HepG2 (cell line): ENCODE data around the gene DESI2. TPM values are rescaled to one million over a fixed set of nuclear protein-coding genes. Genes with fewer than 3 reads are reported as not detected.

Experiments
- ATAC-seq: fragments of 200-7000 bp; cut with Tn5 transposase; 3 replicates; pipeline ENCODE4 v1.9.1; 2020; ENCODE audit warnings: mild to moderate bottlenecking, moderate library complexity
- BruUV-seq: library from RNA; stranded (reverse); fragments of 400-500 nt; replicated peaks from 2 replicates; lab custom pipeline; 2021; lab: Mats Ljungman, UMichigan
- CTCF ChIA-PET: fragments of 300-600 bp; formaldehyde crosslinking; extraction: SDS; loops from one replicate; lab custom pipeline; 2021; ENCODE audit warnings: low total read pairs, inconsistent platforms, low intra/inter-chr PET ratio; lab: Yijun Ruan, JAX
- POLR2A ChIA-PET: fragments of 350-600 bp; sonication (Branson Sonifier 250); formaldehyde crosslinking; loops from one replicate; lab custom pipeline; 2020; ENCODE audit warnings: antibody characterized with exemption, inconsistent platforms; lab: Yijun Ruan, JAX
- DNase-seq: peaks from one replicate; pipeline ENCODE4 v3.0.0-alpha.2; 2015; ENCODE audit warnings: low spot score
- FAIRE-seq: peaks from 3 replicates; lab custom pipeline; 2011; peaks lifted over from hg19 to GRCh38; lab: Jason Lieb, UNC
- H2AFZ ChIP-seq: one replicate; pipeline ENCODE4 v1.6.1; 2011; ENCODE audit warnings: low read length, inconsistent platforms
- H3K27ac ChIP-seq: fragments of 300-600 bp; 3 replicates; pipeline ENCODE4 v1.8.0; 2011; ENCODE audit warnings: mixed run types, mild to moderate bottlenecking, mixed read lengths, low read length, inconsistent platforms; ENCODE audit not compliant: insufficient read depth; ENCODE audit errors: extremely low read length
- H3K27me3 ChIP-seq, 2 experiments: fragments of 200-600 bp in 1 of 2; 2 replicates in 1 of 2; 3 replicates in 1 of 2; pipeline versions ENCODE4 v1.6.0 to v1.8.0; 2011; ENCODE audit warnings: low read length in 2 of 2, mild to moderate bottlenecking in 2 of 2, moderate library complexity in 2 of 2, inconsistent platforms in 1 of 2; ENCODE audit not compliant: insufficient read depth in 2 of 2, control insufficient read depth in 1 of 2
- H3K36me3 ChIP-seq, 2 experiments: fragments of 200-600 bp in 1 of 2; replicated peaks in 1 of 2; 2 replicates in 1 of 2; 3 replicates in 1 of 2; pipeline versions ENCODE4 v1.5.1 to v1.8.0; 2011; ENCODE audit warnings: low read length in 2 of 2, inconsistent platforms in 1 of 2; ENCODE audit not compliant: insufficient read depth in 2 of 2, control insufficient read depth in 1 of 2
- H3K4me1 ChIP-seq: 2 replicates; pipeline ENCODE4 v1.5.1; 2012; ENCODE audit warnings: low read length, inconsistent platforms; ENCODE audit not compliant: insufficient read depth
- H3K4me2 ChIP-seq: 2 replicates; pipeline ENCODE4 v1.6.0; 2011; ENCODE audit warnings: low read depth, low read length, inconsistent platforms
- H3K4me3 ChIP-seq, 3 experiments: fragments of 200-600 bp in 1 of 3; sonication (generic), shearing (Covaris generic) in 1 of 3; replicated peaks in 1 of 3; 2 replicates each; pipeline ENCODE4 v1.5.1; 2011 to 2016; ENCODE audit warnings: low read length in 3 of 3, inconsistent platforms in 2 of 3, low read depth in 2 of 3, mild to moderate bottlenecking in 2 of 3, control low read depth in 1 of 3, mixed read lengths in 1 of 3; ENCODE audit not compliant: insufficient read depth in 1 of 3
- H3K79me2 ChIP-seq: one replicate; pipeline ENCODE4 v1.6.1; 2011; ENCODE audit warnings: low read length, inconsistent platforms; ENCODE audit not compliant: insufficient read depth
- H3K9ac ChIP-seq: 2 replicates; pipeline ENCODE4 v1.6.0; 2011; ENCODE audit warnings: mild to moderate bottlenecking, low read depth, low read length, inconsistent platforms; ENCODE audit not compliant: insufficient read depth
- H3K9me3 ChIP-seq: 2 replicates; pipeline ENCODE4 v1.5.1; 2012; ENCODE audit warnings: mild to moderate bottlenecking, low read length
- H4K20me1 ChIP-seq: 2 replicates; pipeline ENCODE4 v1.6.0; 2011; ENCODE audit warnings: inconsistent platforms, mild to moderate bottlenecking, low read length, moderate library complexity; ENCODE audit not compliant: insufficient read depth
- ATF7-NPFF ChIP-seq: sonication (generic); formaldehyde crosslinking; IDR thresholded peaks from 2 replicates; pipeline ENCODE4 v1.8.1; 2023; ENCODE audit warnings: mild to moderate bottlenecking, low read depth, missing genetic modification reagents, moderate library complexity
- DNMT3B ChIP-seq: conservative IDR thresholded peaks from 2 replicates; pipeline ENCODE4 v1.6.1; 2016; ENCODE audit warnings: missing biosample characterization, control low read depth
- GFI1 ChIP-seq: sonication (generic); formaldehyde crosslinking; IDR thresholded peaks from 2 replicates; pipeline ENCODE4 v1.5.0; 2020; ENCODE audit warnings: missing genetic modification reagents, mild to moderate bottlenecking, borderline replicate concordance
- HDAC1 ChIP-seq: sonication (generic); formaldehyde crosslinking; IDR thresholded peaks from 2 replicates; pipeline ENCODE4 v1.5.1; 2020; ENCODE audit warnings: mild to moderate bottlenecking, missing genetic modification reagents
- MEIS1 ChIP-seq: sonication (generic); formaldehyde crosslinking; IDR thresholded peaks from 2 replicates; pipeline ENCODE4 v1.9.0; 2021; ENCODE audit warnings: mild to moderate bottlenecking, missing genetic modification reagents, moderate library complexity, borderline replicate concordance
- MLLT10 ChIP-seq: sonication (generic); formaldehyde crosslinking; IDR thresholded peaks from 2 replicates; pipeline ENCODE4 v1.4.0; 2020; ENCODE audit warnings: missing genetic modification reagents
- POLR2A ChIP-seq, 2 experiments: IDR thresholded peaks; 2 replicates each; pipeline ENCODE4 v1.6.1; 2011; ENCODE audit warnings: low read depth in 2 of 2, low read length in 2 of 2, mild to moderate bottlenecking in 1 of 2, moderate library complexity in 1 of 2; ENCODE audit not compliant: insufficient read depth in 1 of 2
- POLR2AphosphoS5 ChIP-seq: IDR thresholded peaks from 2 replicates; pipeline ENCODE4 v1.6.1; 2012; ENCODE audit warnings: low read depth, low read length
- ZFP90 ChIP-seq: sonication (generic); formaldehyde crosslinking; IDR thresholded peaks from 2 replicates; pipeline ENCODE4 v1.8.0; 2022; ENCODE audit warnings: missing genetic modification reagents, mild to moderate bottlenecking, inconsistent platforms, borderline replicate concordance
- ZNF383 ChIP-seq: sonication (generic); formaldehyde crosslinking; IDR thresholded peaks from 2 replicates; pipeline ENCODE4 v1.4.0; 2020; ENCODE audit warnings: missing genetic modification reagents, mild to moderate bottlenecking, borderline replicate concordance
- ZNF777 ChIP-seq: sonication (generic); formaldehyde crosslinking; IDR thresholded peaks from 2 replicates; pipeline ENCODE4 v1.4.0; 2020; ENCODE audit warnings: missing genetic modification reagents
- WGBS: methylation state at CpG from one replicate; pipeline ENCODE4 v1.1.6; 2017; ENCODE audit warnings: low lambda C conversion rate; 5-methylcytosine and 5-hydroxymethylcytosine counted together
- in situ Hi-C: cut with HindIII; loops from 2 replicates; pipeline ENCODE4 v1.10.0; 2017; ENCODE audit warnings: low pct_unique_long_range_greater_than_20kb; ENCODE audit not compliant: extremely low pct_ligation_motif_present
- intact Hi-C: fragments of 100-400 bp; cut with micrococcal nuclease; formaldehyde crosslinking; loops from one replicate; pipeline ENCODE4 v1.10.0; 2022; ENCODE audit not compliant: unreplicated experiment
- polyA plus RNA-seq, 8 experiments: library from polyadenylated mRNA; depleted of rRNA in 3 of 8; stranded (reverse) in 7 of 8; unstranded in 1 of 8; fragments of >200 nt; fragmentation: Illumina TruSeq in 4 of 8; extraction: Trizol in 4 of 8; gene quantifications; 2 replicates each; pipeline versions ENCODE4 v1.2.1 to v1.2.3, GENCODE V29; 2011 to 2016; ENCODE audit warnings: low read depth in 4 of 8, missing spikeins in 1 of 8, mixed read lengths in 1 of 8; ENCODE audit not compliant: insufficient read depth in 1 of 8
- total RNA-seq, 5 experiments: library from RNA; depleted of rRNA; stranded (reverse); fragments of >200 nt; fragmentation: Illumina TruSeq; extraction: Trizol; gene quantifications; 2 replicates each; pipeline ENCODE4 v1.2.3, GENCODE V29; 2016; ENCODE audit warnings: low read depth in 1 of 5
- TF ChIP-seq, protein P1 (sequence below): sonication (generic); formaldehyde crosslinking; IDR thresholded peaks from 2 replicates; pipeline ENCODE4 v1.8.1; 2023; ENCODE audit warnings: mild to moderate bottlenecking, missing genetic modification reagents, borderline replicate concordance
- TF ChIP-seq, protein P2 (sequence below): sonication (generic); formaldehyde crosslinking; IDR thresholded peaks from 2 replicates; pipeline ENCODE4 v1.5.0; 2020; ENCODE audit warnings: mild to moderate bottlenecking, missing genetic modification reagents, borderline replicate concordance

DESI2 gene
- total and polyA plus RNA-seq, 2 of the 13 experiments (the other 11 are each of a cell fraction or from before 2014, with no cell fraction given): 23.1 to 42.2 TPM

DNA sequence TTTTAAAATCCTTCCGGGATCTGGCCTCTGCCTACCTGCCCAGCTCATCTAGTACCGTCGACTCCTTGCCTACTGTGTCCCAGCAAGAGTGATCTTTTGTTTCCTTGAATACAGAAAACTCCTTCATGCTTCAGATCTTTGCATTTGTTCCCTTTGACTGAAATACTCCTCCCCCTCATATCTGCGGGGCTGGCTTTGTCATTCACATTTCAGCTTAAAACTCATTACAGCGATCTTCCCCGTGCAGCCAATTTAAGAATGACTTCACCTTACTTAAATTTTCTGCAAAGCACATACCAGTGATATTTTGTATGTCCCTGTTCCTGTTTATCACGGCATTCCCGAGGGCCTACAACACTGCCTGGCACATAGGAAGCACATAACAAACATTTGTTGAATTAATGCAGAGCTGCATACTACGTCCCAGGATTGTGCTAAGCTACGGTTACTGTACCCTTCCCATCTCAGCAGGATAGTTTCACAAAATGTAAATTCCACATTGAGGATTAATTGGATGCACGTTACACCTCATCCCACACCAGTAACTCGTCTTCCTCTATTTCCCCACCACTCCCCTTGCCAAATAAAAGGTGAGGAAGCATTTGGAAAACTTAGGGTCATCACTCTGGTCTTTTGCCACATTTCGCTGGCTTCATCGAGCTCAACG, 837 bp upstream of the DESI2 start (continued):
- TF ChIP-seq POLR2A (IDR thresholded peaks at IDR 0.05; ENCODE audit: insufficient read depth in 1 of 2, low read depth in 2 of 2, low read length in 2 of 2): peak in 1 of 2 experiments; percentile 44; a peak in 2 of 4 replicates
- no peak for TF ChIP-seq DNMT3B (CRISPR knock-in tag)
- TF ChIP-seq, protein P1, sequence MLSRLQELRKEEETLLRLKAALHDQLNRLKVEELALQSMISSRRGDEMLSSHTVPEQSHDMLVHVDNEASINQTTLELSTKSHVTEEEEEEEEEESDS (CRISPR knock-in tag): 0 out of 2 replicates have a peak, but pooled peaks have one; percentile 25
- TF ChIP-seq ZNF383 (CRISPR knock-in tag): no peak
- TF ChIP-seq POLR2AphosphoS5: peak; percentile 72; the same call in 1 of the 2 replicates

DNA sequence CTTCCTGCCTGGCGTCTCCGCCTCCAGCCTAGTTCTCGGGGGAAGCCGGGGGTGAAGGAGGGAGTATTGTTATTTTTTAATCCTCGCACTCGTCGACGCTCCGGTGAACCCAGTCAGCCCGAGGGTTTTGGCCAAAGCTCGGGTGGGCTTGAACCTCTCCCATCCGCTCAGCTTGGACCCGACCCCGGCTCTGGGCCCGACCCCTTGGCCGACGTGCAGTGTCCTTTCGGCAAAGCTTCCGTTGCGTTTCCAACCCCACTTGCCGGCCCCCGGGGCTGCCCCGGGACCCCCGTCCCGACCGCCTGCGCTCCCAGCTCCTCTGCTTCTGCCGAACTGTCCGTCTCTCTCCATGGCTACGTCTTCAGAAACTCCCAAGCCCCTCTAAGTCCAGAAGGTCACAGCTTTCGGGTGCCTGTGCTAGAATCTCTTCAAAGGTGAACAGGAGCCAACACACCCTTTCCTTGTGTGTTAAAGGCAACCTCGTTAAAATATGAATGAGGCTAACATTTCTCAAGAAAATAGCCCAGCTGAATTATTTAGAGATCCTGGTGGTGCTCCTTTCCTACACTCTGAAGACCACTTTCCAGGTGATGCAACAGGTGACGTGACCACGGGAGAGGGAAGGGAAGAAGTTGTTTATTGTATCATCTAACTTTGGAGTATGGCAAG, 647 bp downstream of the DESI2 start:
- H4K20me1 ChIP-seq: no peaks in the 10 kb centered on the region
- ChIA-PET POLR2A (interaction anchor here (1.0 kb wide), 1 partner anchor 209 kb away, joined by 3 read pairs; no protein-coding TSS in a partner anchor), CTCF (interaction anchor here (1.6 kb wide), 1 partner anchor 50 kb away, joined by 7 read pairs; no protein-coding TSS in a partner anchor)
- peak overlapping the region; percentile 83 for H3K27ac ChIP-seq
- peaks cover 50% of the 10 kb centered on the region for H3K79me2 ChIP-seq
- 0% methylated on average over 24 of the region's 34 CpGs for WGBS
- FAIRE-seq (no peak), ATAC-seq (peak; percentile 13), DNase-seq (peak; percentile 38)
- peak overlapping the region; percentile 67 for H3K4me2 ChIP-seq
- H3K4me3 ChIP-seq: peak overlapping the region; percentile 69 to 94 (median 94)
- BruUV-seq: no TSS peak
- intact Hi-C loops (loop anchor here (2.0 to 5.0 kb wide), 5 partner anchors 51 to 394 kb away; partner anchors contain the start of gene HNRNPU), in situ Hi-C loops (loop anchor here (10.0 kb wide), 1 partner anchor 199 kb away; the partner anchor contains the start of gene ADSS2)
- no peaks in the 10 kb centered on the region; a peak in 1 of 5 replicates for H3K27me3 ChIP-seq
- H2AFZ ChIP-seq: no peak overlapping the region
- no peaks in the 10 kb centered on the region for H3K9me3 ChIP-seq
- H3K4me1 ChIP-seq: peaks cover 32% of the 10 kb centered on the region
- peak overlapping the region; percentile 86 for H3K9ac ChIP-seq
- peaks cover 2 to 5% of the 10 kb centered on the region in 2 experiments; a peak in 2 of 5 replicates for H3K36me3 ChIP-seq
- TF ChIP-seq, protein P2, sequence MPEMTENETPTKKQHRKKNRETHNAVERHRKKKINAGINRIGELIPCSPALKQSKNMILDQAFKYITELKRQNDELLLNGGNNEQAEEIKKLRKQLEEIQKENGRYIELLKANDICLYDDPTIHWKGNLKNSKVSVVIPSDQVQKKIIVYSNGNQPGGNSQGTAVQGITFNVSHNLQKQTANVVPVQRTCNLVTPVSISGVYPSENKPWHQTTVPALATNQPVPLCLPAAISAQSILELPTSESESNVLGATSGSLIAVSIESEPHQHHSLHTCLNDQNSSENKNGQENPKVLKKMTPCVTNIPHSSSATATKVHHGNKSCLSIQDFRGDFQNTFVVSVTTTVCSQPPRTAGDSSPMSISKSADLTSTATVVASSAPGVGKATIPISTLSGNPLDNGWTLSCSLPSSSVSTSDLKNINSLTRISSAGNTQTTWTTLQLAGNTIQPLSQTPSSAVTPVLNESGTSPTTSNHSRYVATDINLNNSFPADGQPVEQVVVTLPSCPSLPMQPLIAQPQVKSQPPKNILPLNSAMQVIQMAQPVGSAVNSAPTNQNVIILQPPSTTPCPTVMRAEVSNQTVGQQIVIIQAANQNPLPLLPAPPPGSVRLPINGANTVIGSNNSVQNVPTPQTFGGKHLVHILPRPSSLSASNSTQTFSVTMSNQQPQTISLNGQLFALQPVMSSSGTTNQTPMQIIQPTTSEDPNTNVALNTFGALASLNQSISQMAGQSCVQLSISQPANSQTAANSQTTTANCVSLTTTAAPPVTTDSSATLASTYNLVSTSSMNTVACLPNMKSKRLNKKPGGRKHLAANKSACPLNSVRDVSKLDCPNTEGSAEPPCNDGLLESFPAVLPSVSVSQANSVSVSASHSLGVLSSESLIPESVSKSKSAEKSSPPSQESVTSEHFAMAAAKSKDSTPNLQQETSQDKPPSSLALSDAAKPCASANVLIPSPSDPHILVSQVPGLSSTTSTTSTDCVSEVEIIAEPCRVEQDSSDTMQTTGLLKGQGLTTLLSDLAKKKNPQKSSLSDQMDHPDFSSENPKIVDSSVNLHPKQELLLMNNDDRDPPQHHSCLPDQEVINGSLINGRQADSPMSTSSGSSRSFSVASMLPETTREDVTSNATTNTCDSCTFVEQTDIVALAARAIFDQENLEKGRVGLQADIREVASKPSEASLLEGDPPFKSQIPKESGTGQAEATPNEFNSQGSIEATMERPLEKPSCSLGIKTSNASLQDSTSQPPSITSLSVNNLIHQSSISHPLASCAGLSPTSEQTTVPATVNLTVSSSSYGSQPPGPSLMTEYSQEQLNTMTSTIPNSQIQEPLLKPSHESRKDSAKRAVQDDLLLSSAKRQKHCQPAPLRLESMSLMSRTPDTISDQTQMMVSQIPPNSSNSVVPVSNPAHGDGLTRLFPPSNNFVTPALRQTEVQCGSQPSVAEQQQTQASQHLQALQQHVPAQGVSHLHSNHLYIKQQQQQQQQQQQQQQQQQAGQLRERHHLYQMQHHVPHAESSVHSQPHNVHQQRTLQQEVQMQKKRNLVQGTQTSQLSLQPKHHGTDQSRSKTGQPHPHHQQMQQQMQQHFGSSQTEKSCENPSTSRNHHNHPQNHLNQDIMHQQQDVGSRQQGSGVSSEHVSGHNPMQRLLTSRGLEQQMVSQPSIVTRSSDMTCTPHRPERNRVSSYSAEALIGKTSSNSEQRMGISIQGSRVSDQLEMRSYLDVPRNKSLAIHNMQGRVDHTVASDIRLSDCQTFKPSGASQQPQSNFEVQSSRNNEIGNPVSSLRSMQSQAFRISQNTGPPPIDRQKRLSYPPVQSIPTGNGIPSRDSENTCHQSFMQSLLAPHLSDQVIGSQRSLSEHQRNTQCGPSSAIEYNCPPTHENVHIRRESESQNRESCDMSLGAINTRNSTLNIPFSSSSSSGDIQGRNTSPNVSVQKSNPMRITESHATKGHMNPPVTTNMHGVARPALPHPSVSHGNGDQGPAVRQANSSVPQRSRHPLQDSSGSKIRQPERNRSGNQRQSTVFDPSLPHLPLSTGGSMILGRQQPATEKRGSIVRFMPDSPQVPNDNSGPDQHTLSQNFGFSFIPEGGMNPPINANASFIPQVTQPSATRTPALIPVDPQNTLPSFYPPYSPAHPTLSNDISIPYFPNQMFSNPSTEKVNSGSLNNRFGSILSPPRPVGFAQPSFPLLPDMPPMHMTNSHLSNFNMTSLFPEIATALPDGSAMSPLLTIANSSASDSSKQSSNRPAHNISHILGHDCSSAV (CRISPR knock-in tag): 0 out of 2 replicates have a peak, but pooled peaks have one; percentile 14
- TF ChIP-seq MEIS1 (no peak), ZFP90 (CRISPR knock-in tag) (0 out of 2 replicates have a peak, but pooled peaks have one; percentile 4), GFI1 (CRISPR knock-in tag) (no peak), ATF7-NPFF (CRISPR knock-in tag) (0 out of 2 replicates have a peak, but pooled peaks have one; percentile 18), ZNF777 (CRISPR knock-in tag) (peak; percentile 1; the same call in 1 of the 2 replicates), HDAC1 (CRISPR knock-in tag) (0 out of 2 replicates have a peak, but pooled peaks have one; percentile 3), MLLT10 (no peak)
